HEK293 (cell line): ENCODE measurements around the gene ITPRID2.

Experiments
- CTCF ChIA-PET: fragments of 350-600 bp; formaldehyde crosslinking; extraction: SDS; loops from one replicate; lab custom pipeline; 2021; ENCODE audit warnings: antibody characterized with exemption; lab: Yijun Ruan, JAX
- POLR2A ChIA-PET: fragments of 300-600 bp; formaldehyde crosslinking; extraction: SDS; loops from one replicate; lab custom pipeline; 2020; ENCODE audit warnings: antibody characterized with exemption, inconsistent platforms; lab: Yijun Ruan, JAX
- H3K27ac ChIP-seq: fragments of 200-500 bp; sonication (Bioruptor generic); 2 replicates; pipeline ENCODE4 v1.5.1; 2014; ENCODE audit warnings: low read depth, low read length, control low read depth, inconsistent platforms; ENCODE audit errors: extremely low read depth
- H3K36me3 ChIP-seq, 2 experiments: fragments of 200-500 bp in 1 of 2; sonication (Bioruptor generic) in 1 of 2; 1 replicate in 1 of 2; 2 replicates in 1 of 2; pipeline ENCODE4 v1.5.1; 2014 to 2017; ENCODE audit warnings: inconsistent platforms in 2 of 2, low read length in 2 of 2; ENCODE audit not compliant: control insufficient read depth in 2 of 2, insufficient read depth in 1 of 2
- H3K4me1 ChIP-seq: fragments of 200-500 bp; sonication (Bioruptor generic); 2 replicates; pipeline ENCODE4 v1.5.1; 2014; ENCODE audit warnings: mild to moderate bottlenecking, low read length, inconsistent platforms; ENCODE audit not compliant: control insufficient read depth, insufficient read depth
- H3K4me3 ChIP-seq: 2 replicates; pipeline ENCODE4 v1.5.1; 2011; ENCODE audit warnings: low read depth, mild to moderate bottlenecking, control low read depth, low read length, moderate library complexity
- H3K9me3 ChIP-seq: fragments of 200-500 bp; sonication (Bioruptor generic); 2 replicates; pipeline ENCODE4 v1.5.1; 2014; ENCODE audit warnings: low read depth, low read length, inconsistent platforms; ENCODE audit not compliant: control insufficient read depth, insufficient read depth
- HOXC10 ChIP-seq: sonication (generic); formaldehyde crosslinking; IDR thresholded peaks from 2 replicates; pipeline ENCODE4 v1.8.1; 2023; ENCODE audit warnings: mild to moderate bottlenecking, missing genetic modification reagents
- REST ChIP-seq: fragments of 450-650 bp; formaldehyde crosslinking; IDR thresholded peaks from 2 replicates; pipeline ENCODE4 v1.5.1; 2016; ENCODE audit warnings: missing biosample characterization, missing genetic modification characterization
- SCRT2 ChIP-seq: fragments of 450-650 bp; formaldehyde crosslinking; IDR thresholded peaks from 2 replicates; pipeline ENCODE4 v1.5.1; 2016; ENCODE audit warnings: missing biosample characterization, missing genetic modification characterization
- ZBTB10 ChIP-seq: fragments of 450-650 bp; formaldehyde crosslinking; IDR thresholded peaks from 2 replicates; pipeline ENCODE4 v1.5.1; 2016; ENCODE audit warnings: missing biosample characterization, missing genetic modification characterization
- ZNF146 ChIP-seq: fragments of 450-650 bp; formaldehyde crosslinking; IDR thresholded peaks from 2 replicates; pipeline ENCODE4 v1.5.1; 2016; ENCODE audit warnings: missing biosample characterization, missing genetic modification characterization
- ZNF174 ChIP-seq: fragments of 450-650 bp; formaldehyde crosslinking; IDR thresholded peaks from 2 replicates; pipeline ENCODE4 v1.5.0; 2017; ENCODE audit warnings: missing biosample characterization, mild to moderate bottlenecking, missing genetic modification characterization
- ZNF24 ChIP-seq: fragments of 450-650 bp; formaldehyde crosslinking; IDR thresholded peaks from 2 replicates; pipeline ENCODE4 v1.5.1; 2016; ENCODE audit warnings: missing biosample characterization, missing genetic modification characterization
- ZNF274 ChIP-seq, 2 experiments: fragments of 200-500 bp in 1 of 2; fragments of 450-650 bp in 1 of 2; sonication (Bioruptor generic) in 1 of 2; formaldehyde crosslinking in 1 of 2; IDR thresholded peaks; 2 replicates each; pipeline versions ENCODE4 v1.5.1 to v1.6.1; 2014 to 2016; ENCODE audit warnings: borderline replicate concordance in 1 of 2, inconsistent platforms in 1 of 2, low read length in 1 of 2, missing biosample characterization in 1 of 2, missing genetic modification characterization in 1 of 2
- ZNF449 ChIP-seq: fragments of 450-650 bp; formaldehyde crosslinking; IDR thresholded peaks from 2 replicates; pipeline ENCODE4 v1.5.1; 2017; ENCODE audit warnings: missing biosample characterization, mild to moderate bottlenecking, missing genetic modification characterization, moderate library complexity
- ZNF580 ChIP-seq: fragments of 450-650 bp; formaldehyde crosslinking; IDR thresholded peaks from 2 replicates; pipeline ENCODE4 v1.5.1; 2016; ENCODE audit warnings: missing biosample characterization, missing genetic modification characterization
- ZNF626 ChIP-seq: fragments of 450-650 bp; sonication (Bioruptor Pico); formaldehyde crosslinking; IDR thresholded peaks from 2 replicates; pipeline ENCODE4 v1.5.1; 2018; ENCODE audit warnings: missing biosample characterization, missing genetic modification characterization, inconsistent platforms
- ZNF645 ChIP-seq: fragments of 450-650 bp; formaldehyde crosslinking; IDR thresholded peaks from 2 replicates; pipeline ENCODE4; 2016; ENCODE audit warnings: missing biosample characterization, missing genetic modification characterization
- ZNF658 ChIP-seq: fragments of 450-650 bp; formaldehyde crosslinking; IDR thresholded peaks from 2 replicates; pipeline ENCODE4; 2016; ENCODE audit warnings: missing biosample characterization, missing genetic modification characterization

The ITPRID2 gene

GRCh38 chr2:181882246-181883020, 9.1 kb upstream of the ITPRID2 start:
- ChIA-PET POLR2A (no interaction called here), CTCF (interaction anchor here (0.8 kb wide), 1 partner anchor 8 kb away, joined by 3 read pairs; no protein-coding TSS in a partner anchor)
- Histone ChIP-seq H3K4me1 (no peaks in the 10 kb centered on the region), H3K4me3 (no peak overlapping the region), H3K27ac (no peak overlapping the region), H3K36me3 (no peaks in the 10 kb centered on the region), H3K9me3 (no peaks in the 10 kb centered on the region)
- TF ChIP-seq ZNF146: no peak

GRCh38 chr2:181884601-181885000, 6.9 kb upstream of the ITPRID2 start:
- Histone ChIP-seq H3K36me3 (no peaks in the 10 kb centered on the region), H3K4me1 (no peaks in the 10 kb centered on the region), H3K4me3 (no peak overlapping the region), H3K9me3 (no peaks in the 10 kb centered on the region), H3K27ac (no peak overlapping the region)
- CTCF ChIA-PET: interaction anchor here (1.4 kb wide), 1 partner anchor 142 kb away, joined by 3 read pairs; no protein-coding TSS in a partner anchor
- no peak for TF ChIP-seq ZNF645 (tag by site-specific recombination)
- POLR2A ChIA-PET: no interaction called here

- Histone ChIP-seq H3K9me3 (no peaks in the 10 kb centered on the region), H3K36me3 (no peaks in the 10 kb centered on the region), H3K4me1 (no peaks in the 10 kb centered on the region), H3K27ac (no peak overlapping the region), H3K4me3 (no peak overlapping the region)
- POLR2A ChIA-PET: no interaction called here
- TF ChIP-seq ZNF174 (tag by site-specific recombination) (no peak), ZNF580 (tag by site-specific recombination) (no peak), ZNF449 (no peak), ZNF658 (tag by site-specific recombination) (no peak), ZNF24 (tag by site-specific recombination) (no peak), ZBTB10 (tag by site-specific recombination) (no peak), HOXC10 (CRISPR knock-in tag) (no peak), SCRT2 (tag by site-specific recombination) (no peak), ZNF626 (tag by site-specific recombination) (no peak), ZNF274 (IDR thresholded peaks at IDR 0.05; ENCODE audit: low read length) (no peak), ZNF274 (tag by site-specific recombination; IDR thresholded peaks at IDR 0.05; ENCODE audit: borderline replicate concordance) (no peak), REST (tag by site-specific recombination) (no peak)
- CTCF ChIA-PET: interaction anchor here (1.0 to 1.4 kb wide), 2 partner anchors 143 to 192 kb away, joined by 3 read pairs; no protein-coding TSS in a partner anchor
Observed at GRCh38 chr2:181885096-181885495, 6.4 kb upstream of the ITPRID2 start.
